GM19395 (cell line): ENCODE measurements around the gene GALNT11.

ENCODE experiments used
- ATAC-seq: cut with Tn5 transposase; IDR thresholded peaks from one replicate; pipeline ENCODE4 v1.9.1; 2021; ENCODE audit warnings: mild to moderate bottlenecking, moderate library complexity; ENCODE audit not compliant: unreplicated experiment

Gene GALNT11

GRCh38 chr7:152115021-152115718 is 89.7 kb downstream of the GALNT11 start:
- ATAC-seq = no peak

GRCh38 chr7:152117356-152117755 is 91.9 kb downstream of the GALNT11 start:
- no peak for ATAC-seq

GRCh38 chr7:152120210-152120609 is 94.7 kb downstream of the GALNT11 start:
- ATAC-seq = no peak

GRCh38 chr7:152120776-152121175 is 95.3 kb downstream of the GALNT11 start:
- ATAC-seq = no peak

GRCh38 chr7:152121432-152121831 is 96.0 kb downstream of the GALNT11 start:
- no peak for ATAC-seq

- no peak for ATAC-seq
Observed at GRCh38 chr7:152122540-152122939, 97.1 kb downstream of the GALNT11 start.

GRCh38 chr7:152126741-152127140 is 101.3 kb downstream of the GALNT11 start:
- ATAC-seq = no peak

GRCh38 chr7:152127229-152127628 is 101.8 kb downstream of the GALNT11 start:
- ATAC-seq = no peak

- ATAC-seq = no peak
Observed at GRCh38 chr7:152128252-152128651, 102.8 kb downstream of the GALNT11 start.

- no peak for ATAC-seq
Observed at GRCh38 chr7:152128741-152129461, 103.4 kb downstream of the GALNT11 start.

- ATAC-seq = no peak
Observed at GRCh38 chr7:152129682-152130081, 104.2 kb downstream of the GALNT11 start.

GRCh38 chr7:152130658-152131590 is 105.5 kb downstream of the GALNT11 start:
- ATAC-seq = no peak

- no peak for ATAC-seq
Observed at GRCh38 chr7:152131981-152132494, 106.6 kb downstream of the GALNT11 start.

- ATAC-seq = no peak
Observed at GRCh38 chr7:152132812-152133211, 107.3 kb downstream of the GALNT11 start.

GRCh38 chr7:152133804-152134203 is 108.3 kb downstream of the GALNT11 start:
- ATAC-seq = no peak

GRCh38 chr7:152136686-152137085 is 111.2 kb downstream of the GALNT11 start:
- ATAC-seq = no peak

- ATAC-seq = no peak
Observed at GRCh38 chr7:152137476-152138025, 112.1 kb downstream of the GALNT11 start.

- ATAC-seq = no peak
Observed at GRCh38 chr7:152140067-152140466, 114.6 kb downstream of the GALNT11 start.

- no peak for ATAC-seq
Observed at GRCh38 chr7:152140560-152140959, 115.1 kb downstream of the GALNT11 start.

GRCh38 chr7:152142976-152143595 is 117.6 kb downstream of the GALNT11 start:
- ATAC-seq = no peak
